ENCODE measurements around the gene TFAP2A.

The TFAP2A gene

DNA sequence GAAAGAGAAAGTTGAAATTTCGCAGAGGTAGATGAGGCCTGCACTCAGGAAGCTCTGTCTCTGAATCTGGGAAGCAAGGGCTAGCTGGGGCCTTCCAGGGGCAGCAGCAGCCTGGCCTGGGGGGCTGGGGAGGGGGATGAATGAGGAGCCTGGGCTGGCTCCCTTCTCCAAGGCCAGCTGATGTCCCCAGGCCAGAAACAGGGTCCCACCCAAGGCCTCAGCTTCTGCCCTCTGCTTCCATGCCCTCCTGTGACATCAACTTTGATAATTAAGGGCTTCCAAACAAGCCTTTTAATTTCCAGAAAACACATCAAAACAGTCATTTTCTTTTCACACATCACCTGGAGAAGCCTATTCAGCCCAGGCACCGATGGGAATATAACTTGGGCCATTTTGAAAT is 15.4 kb downstream of the TFAP2A start:
- no peak for DNase-seq (ENCODE audit: low spot score)

GRCh38 chr6:10398446-10399218 is 16.2 kb downstream of the TFAP2A start:
- DNase-seq (ENCODE audit: low spot score), result no peak

DNA sequence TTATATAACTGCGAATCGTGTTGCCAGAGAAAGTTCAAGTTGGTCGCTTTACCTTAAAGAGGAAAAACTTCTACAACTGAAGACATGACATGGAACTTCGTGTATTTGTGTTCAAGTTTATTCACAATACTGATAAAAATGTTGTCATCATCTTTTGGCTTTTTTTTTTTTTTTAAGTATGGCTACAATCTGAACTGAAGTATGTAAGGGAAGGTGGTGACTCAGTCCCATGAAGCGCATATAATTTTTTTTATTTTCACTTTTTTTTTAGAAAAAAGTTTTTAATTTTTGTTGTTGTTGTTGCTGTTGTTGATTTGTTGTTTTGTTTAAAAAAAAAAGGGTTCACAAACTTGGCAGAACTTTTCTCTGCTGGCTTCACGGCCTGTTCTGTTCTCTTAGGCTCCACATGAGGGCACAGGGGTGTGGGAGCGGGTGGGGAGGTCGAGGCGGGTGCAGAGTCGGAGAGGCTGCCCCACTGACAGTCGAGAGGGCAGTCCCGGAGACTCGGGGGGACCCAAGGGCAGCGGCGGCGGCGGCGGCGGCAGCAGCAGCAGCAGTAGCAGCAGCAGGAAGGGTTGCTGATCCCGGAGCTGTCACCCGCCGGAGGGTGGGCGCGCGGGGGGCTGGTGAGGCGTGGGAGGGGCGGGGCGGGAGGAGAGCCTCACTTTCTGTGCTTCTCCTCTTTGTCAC is 17.0 kb downstream of the TFAP2A start:
- no peak for DNase-seq (ENCODE audit: low spot score)

GRCh38 chr6:10396785-10397184 is 18.1 kb downstream of the TFAP2A start:
- no peak for DNase-seq (ENCODE audit: low spot score)

DNA sequence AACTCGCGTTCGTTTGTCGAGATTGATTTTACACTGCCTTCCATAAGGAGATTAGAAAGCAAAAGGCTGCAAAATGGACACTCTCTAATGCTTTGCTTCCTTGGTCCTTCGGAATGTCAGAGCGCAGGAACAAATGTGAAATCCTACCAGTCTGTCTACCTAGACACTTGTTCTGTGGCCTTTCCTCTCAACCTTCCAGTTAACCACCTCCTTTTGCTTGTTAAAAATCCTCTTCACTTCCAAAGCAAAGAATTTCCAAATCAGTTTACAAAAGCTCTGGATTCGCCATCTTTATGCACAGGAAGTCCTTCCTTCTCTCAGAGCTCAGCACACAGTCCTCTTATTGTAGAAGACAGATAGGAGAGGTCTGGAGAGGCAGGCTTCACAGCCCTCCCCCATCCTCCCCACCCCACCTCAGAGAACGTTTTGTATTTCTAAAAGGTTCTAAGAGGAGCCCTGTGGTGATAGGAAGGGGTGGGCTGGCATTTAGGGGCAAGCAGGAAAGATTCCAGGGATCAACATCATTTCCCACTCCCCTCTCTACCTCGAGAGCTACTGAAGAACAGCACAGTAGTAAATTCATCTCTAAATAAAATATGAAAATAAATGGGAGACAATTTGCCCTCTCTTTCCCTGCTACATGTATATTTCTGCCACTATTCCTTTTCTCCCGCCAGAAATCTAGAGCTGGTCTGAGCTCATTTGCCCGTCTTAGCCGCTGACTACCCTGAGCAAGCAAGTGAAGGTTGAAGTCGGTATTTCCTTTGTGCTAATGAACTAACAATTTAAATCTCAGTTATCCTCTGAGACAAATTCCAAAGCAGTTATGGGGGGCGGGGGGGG is 18.9 kb downstream of the TFAP2A start:
- DNase-seq (ENCODE audit: low spot score), result no peak

GRCh38 chr6:10395171-10395703 is 19.6 kb downstream of the TFAP2A start:
- no peak for DNase-seq (ENCODE audit: low spot score)

GRCh38 chr6:10393544-10394225 is 21.2 kb downstream of the TFAP2A start:
- DNase-seq (ENCODE audit: low spot score), result no peak

DNA sequence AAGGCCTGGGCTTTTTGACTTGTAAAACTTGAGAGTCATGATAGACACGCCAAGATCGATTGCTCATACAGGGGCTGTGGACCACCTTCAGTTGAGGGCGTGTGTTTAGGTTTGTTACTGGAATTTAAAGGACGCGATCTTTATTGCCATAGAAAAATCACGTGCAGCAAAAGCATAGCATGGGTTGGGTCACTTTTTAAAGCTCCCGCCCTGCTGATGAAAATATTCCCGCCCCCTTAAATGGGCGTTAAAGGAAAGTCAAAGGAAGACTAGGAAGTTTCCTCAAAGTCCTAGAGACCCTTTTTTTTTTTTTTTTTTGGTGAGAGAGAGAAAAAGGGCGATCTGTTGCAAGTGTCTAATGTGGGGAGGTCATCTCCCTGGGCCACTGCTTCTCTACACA is 23.1 kb downstream of the TFAP2A start:
- no peak for DNase-seq (ENCODE audit: low spot score)

DNA sequence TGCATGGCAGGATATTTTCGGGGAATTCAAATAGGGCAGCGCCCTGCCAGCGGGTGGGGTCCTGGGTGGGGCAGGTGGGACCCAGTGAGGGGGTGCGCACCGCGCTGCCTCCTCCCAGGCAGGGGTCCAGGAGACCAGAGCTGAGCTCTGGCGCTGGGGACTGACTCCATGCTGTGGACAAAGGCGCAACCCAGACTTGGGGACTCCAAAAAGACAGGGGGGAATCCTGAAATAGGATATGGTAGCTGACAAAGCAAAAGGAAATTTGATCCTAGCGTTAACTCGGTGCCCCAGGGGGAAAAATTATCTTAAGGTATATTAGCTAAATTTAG is 23.6 kb downstream of the TFAP2A start:
- DNase-seq (ENCODE audit: low spot score), result no peak

DNA sequence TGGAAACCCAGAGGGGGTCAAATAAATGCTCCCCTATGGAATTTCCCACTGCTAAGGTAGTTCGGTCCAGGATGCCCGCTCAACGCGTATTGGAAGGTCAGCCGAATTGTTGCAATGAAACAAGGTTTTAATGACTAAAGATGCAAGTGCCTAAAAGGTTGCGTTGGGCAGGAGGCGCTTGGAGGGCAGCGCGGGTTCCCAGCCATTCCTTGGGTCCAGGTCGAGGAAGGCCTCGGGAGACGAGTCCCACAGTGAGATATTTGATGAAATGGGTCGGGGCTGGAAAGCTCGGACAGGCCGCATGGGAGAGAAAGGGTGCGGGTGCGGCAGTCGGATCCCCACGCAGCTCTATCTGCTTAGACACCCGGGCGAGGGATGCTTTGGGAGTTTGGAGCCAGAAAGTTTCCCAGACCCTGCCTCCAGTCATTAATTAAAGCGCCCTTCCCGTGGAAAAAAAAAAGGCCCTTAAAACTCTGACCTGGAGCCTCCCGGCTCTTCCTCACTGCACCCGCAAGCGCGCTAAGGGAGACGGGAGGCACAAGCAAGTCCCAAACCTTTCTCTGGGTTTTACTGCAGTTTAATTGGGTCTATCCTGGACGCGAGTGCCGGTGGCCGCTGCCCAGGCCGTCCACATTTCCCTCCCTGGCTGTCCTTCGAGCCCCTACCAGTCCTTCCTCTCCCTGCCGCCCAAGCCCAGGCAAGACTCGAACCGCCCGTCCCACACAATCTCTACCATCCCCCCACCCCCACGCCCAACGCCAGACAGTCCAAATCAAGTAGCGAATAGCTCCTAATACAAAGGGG is 24.2 kb downstream of the TFAP2A start:
- no peak for DNase-seq (ENCODE audit: low spot score)

DNA sequence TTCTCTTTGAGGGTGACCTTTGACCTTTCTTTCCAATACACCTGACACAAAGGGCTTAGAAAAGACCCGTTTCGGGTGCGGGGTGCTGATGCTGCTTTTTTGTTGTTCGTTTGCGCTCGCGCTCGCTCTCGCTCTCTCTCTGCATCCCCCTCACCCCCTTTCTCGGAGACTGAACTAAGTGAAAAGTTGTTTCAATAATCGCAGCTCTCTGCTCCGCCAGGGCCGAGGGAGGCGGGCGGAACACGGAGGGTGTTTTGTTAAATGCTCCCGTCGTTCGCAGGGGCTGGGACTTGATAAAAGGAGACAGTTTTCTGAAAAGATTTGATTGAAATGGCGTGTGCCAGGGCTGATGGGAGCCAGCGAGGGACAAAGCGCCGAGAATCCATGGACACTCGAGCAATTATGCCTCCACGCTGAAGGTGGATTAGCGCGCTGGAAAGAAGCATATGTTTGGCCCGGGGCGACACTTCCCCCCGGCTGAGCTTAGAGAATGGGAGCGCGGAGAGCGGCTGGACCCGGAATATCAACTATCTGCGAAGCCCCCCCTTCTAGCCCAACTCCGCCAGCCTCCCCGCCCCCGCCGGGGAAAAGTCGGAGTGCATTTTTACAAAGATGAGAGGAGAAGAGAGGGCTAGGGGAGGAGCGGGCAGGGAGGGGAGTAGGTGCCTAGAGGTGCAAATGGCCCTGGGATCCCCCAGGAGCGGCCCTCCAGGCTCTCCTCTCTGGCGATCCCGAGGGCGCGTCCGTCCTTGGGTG is 25.0 kb downstream of the TFAP2A start:
- DNase-seq (ENCODE audit: low spot score), result no peak

GRCh38 chr6:10386756-10387654 is 27.9 kb downstream of the TFAP2A start:
- DNase-seq (ENCODE audit: low spot score), result no peak

GRCh38 chr6:10386220-10386619 is 28.7 kb downstream of the TFAP2A start:
- DNase-seq (ENCODE audit: low spot score), result no peak

DNA sequence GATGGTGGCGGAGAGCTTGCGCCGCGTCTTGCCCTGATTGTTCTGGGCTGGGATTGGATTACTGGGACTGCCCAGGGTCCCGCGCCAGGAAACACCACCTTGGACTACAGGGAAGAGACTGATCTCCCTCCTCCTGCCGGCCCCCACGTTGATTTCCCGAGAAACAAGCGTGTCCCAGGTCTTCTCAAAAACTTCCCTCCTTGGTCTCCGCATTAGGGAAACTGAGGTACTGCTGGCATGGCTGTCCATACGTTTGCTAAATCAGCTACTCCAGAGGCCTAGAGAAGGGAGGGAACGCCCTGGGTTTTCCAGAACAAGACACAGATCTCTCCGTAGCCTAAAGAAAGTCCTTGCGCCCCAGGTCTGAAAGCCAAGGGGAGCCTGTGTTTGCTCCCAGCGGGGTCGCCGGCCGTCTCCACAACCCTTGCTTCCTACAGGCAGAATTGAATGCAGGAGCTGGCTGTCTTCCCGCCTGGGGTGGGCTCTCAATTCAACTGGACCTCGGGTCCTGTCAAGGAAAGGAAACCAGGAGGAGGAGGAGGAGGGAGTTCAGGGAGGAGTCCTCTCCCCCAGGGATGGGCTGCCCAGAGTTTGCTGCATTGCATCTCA is 29.2 kb downstream of the TFAP2A start:
- no peak for DNase-seq (ENCODE audit: low spot score)

DNA sequence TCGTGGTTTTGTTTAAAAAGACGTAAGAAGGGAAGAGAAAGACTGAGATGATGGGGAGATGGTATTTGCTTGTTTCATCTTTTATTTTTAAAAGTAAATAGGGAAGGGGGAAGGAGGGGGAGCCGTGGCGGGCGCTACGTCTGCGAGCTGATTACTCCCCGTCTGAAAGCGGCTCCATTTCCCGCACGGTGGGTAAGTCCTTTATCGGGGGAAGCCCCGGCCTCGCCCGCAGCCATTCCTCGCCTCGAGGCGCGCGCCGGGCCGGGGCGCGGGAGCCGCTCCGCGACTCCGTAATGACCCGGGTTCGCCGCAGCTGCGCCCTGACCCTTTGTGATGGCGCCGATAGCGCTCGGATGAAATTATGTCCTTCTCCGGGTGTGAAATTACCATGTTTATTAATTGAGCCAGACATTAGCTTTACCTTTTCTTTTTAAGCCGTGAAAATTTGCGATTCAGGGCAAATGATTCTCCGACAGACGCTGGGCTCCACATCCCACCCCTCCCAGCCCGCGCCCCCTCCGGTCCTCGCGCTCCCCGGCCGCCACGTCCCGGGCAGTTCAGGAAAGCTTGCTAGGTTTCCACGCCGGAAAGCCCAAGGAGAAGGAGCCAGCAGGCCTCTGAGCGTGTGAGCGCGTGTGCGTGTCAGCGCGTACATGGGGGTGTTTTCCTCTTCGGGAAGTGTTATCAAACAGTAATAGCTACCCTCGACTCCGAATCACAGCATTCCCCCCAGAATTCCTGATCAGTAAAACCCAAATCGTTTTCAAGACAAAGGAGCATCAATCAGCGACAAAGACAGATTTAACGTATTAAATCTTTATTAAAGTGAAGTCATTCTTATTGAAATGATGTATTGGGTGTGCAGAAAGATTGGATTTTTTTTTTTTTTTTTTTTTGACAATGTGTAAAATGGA is 30.0 kb downstream of the TFAP2A start:
- DNase-seq (ENCODE audit: low spot score), result no peak

DNA sequence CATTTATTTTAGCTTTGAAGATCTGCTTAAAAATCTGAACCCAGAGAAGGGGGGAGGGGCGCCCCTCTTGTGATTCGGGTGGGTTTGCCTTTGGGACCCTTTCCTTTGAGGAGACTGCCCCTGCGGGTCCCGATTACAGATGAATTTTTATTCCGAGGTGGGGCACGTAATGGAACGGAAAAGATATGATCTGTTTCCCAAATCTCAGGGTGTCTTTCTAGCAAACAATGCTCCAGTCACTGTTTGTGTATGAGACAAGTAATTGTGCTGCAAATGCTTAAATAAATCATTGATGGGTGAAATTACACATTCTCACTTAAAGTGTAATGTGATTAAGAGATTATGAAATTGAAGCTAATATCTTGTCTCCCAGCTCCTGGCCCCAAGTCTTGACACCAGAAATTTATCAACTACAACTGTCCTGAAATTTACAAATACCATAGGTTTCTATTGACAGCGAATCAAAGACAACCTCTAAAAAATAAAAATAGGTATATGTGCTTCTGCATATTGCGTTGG is 30.7 kb downstream of the TFAP2A start:
- DNase-seq (ENCODE audit: low spot score), result no peak

- peak; percentile 36 for DNase-seq (ENCODE audit: low spot score)
These were observed 31.4 kb downstream of the TFAP2A start for GRCh38 chr6:10383331-10384090.

Data from AG08395 (cell line).